HL-60 (cell line): ENCODE data around the gene EXOC4.

Source experiments
- GABPA ChIP-seq: IDR thresholded peaks from 2 replicates; pipeline ENCODE4 v1.6.1; 2012; ENCODE audit warnings: low read depth
- POLR2AphosphoS5 ChIP-seq: IDR thresholded peaks from 2 replicates; pipeline ENCODE4 v1.6.1; 2012; ENCODE audit warnings: low read depth
- TF ChIP-seq, protein P1 (sequence below): IDR thresholded peaks from one replicate; pipeline ENCODE4 v1.5.1; 2011; ENCODE audit warnings: low read length, control low read depth, inconsistent platforms; ENCODE audit not compliant: insufficient read depth

DNA sequence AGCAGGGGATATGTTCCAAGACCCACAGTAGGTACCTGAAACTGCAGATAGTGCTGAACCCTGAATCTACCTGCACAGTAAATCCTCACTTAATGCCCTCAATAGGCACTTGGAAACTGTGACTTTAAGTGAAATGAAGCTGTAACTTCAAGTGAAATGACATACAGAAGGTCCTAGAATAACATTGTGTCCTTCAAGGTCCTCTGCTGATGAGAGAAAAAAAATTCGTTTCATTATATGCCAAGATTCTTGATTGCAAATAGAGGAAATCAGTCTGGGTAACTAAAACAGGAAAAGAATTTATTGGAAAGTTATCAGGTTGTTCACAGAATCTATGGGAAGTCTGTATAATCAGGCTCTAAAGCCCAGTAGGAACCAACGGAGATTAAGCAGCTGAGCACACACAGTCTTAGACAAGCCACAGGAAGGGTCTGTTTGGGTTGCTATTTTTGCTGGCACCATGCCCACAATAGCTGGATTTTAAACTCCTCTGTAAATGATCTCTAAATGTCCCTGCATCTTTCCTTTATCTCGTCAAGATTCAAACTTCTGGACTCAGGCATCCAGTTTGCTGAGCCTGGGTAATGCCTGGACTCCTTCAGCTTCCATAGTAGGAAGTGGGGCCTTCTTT is 57.5 kb downstream of the EXOC4 start:
- TF ChIP-seq, protein P1, sequence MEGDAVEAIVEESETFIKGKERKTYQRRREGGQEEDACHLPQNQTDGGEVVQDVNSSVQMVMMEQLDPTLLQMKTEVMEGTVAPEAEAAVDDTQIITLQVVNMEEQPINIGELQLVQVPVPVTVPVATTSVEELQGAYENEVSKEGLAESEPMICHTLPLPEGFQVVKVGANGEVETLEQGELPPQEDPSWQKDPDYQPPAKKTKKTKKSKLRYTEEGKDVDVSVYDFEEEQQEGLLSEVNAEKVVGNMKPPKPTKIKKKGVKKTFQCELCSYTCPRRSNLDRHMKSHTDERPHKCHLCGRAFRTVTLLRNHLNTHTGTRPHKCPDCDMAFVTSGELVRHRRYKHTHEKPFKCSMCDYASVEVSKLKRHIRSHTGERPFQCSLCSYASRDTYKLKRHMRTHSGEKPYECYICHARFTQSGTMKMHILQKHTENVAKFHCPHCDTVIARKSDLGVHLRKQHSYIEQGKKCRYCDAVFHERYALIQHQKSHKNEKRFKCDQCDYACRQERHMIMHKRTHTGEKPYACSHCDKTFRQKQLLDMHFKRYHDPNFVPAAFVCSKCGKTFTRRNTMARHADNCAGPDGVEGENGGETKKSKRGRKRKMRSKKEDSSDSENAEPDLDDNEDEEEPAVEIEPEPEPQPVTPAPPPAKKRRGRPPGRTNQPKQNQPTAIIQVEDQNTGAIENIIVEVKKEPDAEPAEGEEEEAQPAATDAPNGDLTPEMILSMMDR: no peak
- no peak for TF ChIP-seq GABPA
- no peak for TF ChIP-seq POLR2AphosphoS5
